C1 segment of cervical spinal cord (tissue), 14 donors: ENCODE data around the gene SLC17A3.

Experiments
- DNase-seq, 14 donors: peaks; one replicate each; lab custom pipeline; 2025; lab: John Stamatoyannopoulos, UW

Gene SLC17A3

DNA sequence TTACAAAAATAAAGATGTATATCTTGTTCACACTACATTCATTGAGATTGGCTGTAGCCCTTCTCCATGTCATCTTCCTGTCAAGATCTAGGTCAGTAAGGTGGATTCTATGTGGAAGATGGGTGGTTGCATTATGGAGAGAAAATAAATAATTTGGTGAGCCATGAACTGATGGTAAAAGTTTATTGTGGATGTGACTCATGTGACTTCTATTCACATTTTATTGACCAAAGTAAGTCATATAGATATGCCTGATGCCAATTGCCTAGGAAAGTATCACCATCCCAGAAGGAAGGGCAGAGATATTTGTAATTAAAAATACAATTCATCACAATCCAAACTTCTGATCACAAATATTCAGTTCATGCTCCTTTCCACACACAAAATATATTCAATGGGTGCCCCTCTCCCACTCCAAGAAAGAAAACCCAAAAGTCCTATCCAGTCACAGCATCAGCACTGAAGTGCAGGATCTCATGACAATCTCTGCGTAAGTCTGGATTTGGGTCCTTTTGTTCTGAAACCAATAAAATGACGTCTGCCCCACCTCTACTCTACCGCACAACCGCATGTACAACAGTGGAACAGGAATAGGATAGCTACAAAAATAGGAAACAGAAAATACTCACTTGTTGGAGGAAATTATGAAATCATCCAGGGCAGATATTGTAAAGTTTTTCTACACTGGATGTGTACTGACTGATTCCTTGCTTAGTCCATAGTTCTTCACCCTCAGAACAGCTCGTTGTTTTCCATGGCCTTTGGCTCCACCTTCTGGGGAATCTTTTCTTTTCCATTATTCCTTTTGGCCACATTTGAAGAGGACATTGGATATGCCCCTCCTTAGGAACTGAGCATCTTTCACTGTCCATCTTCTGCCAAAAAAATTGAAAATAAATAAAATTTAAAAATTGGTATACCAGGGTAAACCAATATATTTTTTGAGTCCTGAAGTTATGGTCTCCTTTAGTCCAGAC, 16.1 kb upstream of the SLC17A3 start:
- DNase-seq, result peak in 3 of 14 donors; percentile 0 to 21 (median 13)

GRCh38 chr6:25888626-25889025, 14.6 kb upstream of the SLC17A3 start:
- DNase-seq, result no peak

GRCh38 chr6:25886066-25886465, 12.0 kb upstream of the SLC17A3 start:
- DNase-seq, result no peak

- DNase-seq, result no peak
These were observed 9.9 kb upstream of the SLC17A3 start for GRCh38 chr6:25883991-25884390.

DNA sequence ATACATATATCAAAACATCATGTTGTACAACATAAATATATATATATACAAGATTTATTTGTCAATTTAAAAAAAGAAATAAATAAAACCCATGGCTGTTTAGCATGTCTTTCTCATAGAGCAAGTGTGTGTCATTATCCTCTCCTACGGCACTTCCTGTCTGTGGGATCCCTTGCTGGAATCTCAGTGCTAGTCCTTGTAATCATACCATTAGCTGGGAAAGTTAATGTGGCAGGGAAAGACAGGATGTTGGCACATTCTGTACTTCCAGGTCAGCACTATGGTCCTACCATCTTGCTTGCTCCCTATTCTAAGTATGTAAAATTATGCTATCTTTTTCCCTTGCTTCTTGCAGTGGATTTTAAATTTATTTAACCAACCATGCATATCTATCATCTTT, 9.5 kb upstream of the SLC17A3 start:
- no peak for DNase-seq

- DNase-seq, result peak in 1 of 14 donors; percentile 1
These were observed 8.0 kb upstream of the SLC17A3 start for GRCh38 chr6:25882051-25882496.

GRCh38 chr6:25880601-25881000, 6.6 kb upstream of the SLC17A3 start:
- DNase-seq, result no peak

- DNase-seq, result no peak
These were observed 4.8 kb upstream of the SLC17A3 start for GRCh38 chr6:25878721-25879322.

DNA sequence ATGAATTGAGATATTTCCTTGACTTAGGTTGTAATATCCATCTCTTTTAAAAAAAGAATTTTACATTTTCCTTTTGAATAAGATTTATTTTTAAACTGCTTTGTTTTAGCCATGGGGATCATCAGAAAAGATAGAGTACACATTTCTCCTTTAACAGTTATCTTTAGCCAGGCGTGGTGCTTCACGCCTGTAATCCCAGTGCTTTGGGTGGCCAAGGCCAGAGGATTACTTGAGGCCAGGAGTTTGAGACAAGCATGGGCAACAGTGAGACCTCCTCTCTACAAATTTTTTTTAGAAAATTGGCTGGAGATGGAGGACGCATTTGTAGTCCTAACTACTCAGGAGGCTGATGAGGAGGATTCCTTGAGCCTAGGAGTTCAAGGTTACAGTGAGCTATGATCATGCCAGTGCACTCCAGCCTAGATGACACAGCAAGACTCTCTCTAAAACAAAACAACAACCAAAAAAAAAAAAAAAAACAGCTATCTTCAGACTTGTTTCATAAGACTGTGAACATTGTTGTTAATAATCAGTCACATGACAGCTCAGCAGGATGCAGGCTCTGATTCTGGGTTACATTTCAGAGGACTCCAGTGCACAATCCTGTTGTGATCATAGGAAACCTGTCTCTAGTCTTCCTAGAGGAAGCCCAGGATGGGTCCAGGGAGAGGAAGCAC, 2.0 kb upstream of the SLC17A3 start:
- DNase-seq, result no peak

- DNase-seq, result no peak
These were observed 1.5 kb upstream of the SLC17A3 start for GRCh38 chr6:25875563-25875905.

- DNase-seq, result no peak
These were observed 949 bp upstream of the SLC17A3 start for GRCh38 chr6:25874822-25875562.

DNA sequence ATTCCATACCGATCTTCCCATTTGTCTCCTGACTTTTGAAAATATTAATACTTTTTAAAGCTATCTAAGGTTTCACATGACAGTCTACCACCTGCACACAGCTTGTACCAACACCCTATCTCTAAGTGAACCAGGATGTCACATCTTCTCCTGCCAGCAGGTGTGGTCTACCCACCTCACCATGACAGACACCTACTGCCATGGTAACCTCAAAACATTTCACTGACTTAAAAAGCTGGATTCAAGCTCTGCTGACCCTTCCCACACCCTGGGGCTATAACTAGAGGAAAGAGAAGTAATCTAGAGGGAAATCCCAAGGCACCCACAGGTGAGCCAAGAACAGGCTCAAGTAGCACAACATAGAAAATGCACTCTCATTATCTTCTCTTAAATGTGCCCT, 1.2 kb downstream of the SLC17A3 start:
- no peak for DNase-seq

DNA sequence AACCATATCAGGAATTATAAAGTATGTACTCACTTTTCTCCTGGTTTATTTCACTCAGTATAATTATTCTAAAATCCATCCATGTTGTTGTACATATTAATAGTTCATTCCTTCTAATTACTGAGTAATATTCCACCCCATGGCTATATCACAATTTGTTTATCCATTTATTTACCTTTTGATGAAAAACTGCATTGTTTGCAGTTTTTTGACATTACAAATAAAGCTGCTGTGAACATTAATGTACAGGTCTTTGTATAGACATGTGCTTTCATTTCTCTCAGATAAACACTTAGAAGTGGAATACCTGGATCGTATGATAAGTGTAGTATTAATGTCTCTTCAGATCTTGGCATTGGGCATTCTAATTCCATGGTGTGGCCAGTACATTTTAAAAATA, 4.2 kb downstream of the SLC17A3 start:
- no peak for DNase-seq

DNA sequence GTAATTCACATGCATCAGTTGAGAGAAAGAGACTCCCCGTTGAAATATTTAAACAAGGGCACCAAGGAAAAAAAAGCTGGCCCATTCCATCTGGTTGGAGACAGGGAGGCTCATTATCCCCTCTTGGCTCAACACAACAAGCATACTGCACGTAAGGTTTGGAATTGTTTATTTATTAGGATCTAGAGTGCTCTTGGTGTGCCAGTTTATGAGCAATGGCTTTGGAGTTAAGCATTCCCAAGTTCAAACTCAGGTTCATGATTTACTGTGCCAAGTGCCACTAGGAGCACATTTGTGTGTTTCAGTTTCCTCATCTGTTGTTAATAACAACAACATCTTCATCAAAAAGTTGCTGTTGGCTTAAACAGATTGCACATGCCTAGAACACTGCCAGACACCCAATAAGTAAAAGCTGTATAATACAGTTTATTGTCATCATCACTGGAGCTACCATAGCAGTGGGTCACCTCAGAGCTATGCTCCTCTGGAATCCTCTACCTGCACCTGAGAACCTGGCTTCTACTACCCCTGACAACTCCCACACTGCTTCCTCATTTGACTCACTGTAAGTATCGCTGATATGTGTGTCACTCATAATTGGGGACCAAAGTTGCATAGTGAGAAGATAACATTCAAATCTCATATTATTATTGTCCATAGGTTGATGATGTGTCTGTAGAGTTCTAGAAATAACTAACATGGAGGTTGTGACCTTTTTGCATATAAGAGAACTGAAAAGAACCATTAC, 5.4 kb downstream of the SLC17A3 start:
- no peak for DNase-seq

GRCh38 chr6:25866011-25866410, 8.0 kb downstream of the SLC17A3 start:
- no peak for DNase-seq

- DNase-seq, result no peak
These were observed 10.7 kb downstream of the SLC17A3 start for GRCh38 chr6:25863360-25863759.

DNA sequence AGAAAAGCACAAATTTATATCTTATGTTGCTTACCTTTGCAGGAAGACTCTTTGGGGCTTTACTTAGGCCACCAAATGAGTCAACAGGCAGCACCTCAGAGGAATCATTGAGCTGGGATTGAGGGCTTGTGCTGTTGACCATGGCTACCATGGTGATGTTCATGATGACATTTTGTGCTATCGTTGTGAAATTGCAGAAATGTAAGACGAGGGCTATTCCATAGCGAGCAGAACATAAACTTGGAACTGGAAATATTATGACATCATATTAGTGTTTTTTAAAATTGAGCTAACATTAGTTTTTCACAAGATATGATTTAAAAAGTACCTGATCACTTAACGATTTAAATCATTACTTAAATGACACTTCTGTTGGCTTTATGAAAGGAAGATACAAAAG, 11.8 kb downstream of the SLC17A3 start:
- DNase-seq, result no peak

- no peak for DNase-seq
These were observed 21.3 kb downstream of the SLC17A3 start for GRCh38 chr6:25852756-25853155.

DNA sequence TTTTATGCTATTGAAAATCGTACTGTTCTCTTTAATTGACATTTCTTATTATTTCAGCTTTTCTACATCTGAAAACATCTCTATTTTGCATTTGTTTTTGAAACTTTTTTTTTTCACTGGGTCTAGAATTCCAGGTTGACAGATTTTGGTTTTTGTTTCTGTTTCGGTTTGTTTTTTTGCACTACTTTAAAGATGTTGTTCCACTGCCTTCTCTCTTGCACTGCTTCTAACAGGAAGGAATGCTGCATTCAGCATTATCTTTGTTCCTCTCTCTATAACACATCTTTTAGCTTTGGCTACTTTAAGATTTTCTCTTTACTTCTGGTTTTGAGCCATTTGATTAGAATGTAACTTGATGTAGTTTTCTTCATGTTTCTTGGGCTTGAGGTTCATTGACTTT, 22.1 kb downstream of the SLC17A3 start:
- DNase-seq, result no peak

DNA sequence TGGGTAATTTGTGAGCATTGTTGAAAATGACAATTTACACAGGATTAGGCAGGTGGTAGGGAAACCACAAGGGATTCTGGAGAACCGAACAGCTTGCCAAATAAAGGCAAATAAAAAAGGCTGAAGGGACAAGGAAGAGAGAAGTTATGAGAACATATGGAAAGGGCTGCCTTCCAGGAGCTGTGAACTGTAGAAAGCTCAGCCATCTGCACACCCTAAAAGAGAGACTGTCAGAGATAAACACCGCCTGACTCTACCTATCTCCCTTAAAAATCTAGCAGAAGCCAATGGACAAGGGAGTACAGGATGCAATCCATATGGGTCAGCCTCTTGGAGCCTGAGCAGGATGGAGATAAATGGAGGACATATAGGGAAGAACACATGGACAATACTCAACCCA, 29.5 kb downstream of the SLC17A3 start:
- DNase-seq, result peak in 1 of 14 donors; percentile 17

DNA sequence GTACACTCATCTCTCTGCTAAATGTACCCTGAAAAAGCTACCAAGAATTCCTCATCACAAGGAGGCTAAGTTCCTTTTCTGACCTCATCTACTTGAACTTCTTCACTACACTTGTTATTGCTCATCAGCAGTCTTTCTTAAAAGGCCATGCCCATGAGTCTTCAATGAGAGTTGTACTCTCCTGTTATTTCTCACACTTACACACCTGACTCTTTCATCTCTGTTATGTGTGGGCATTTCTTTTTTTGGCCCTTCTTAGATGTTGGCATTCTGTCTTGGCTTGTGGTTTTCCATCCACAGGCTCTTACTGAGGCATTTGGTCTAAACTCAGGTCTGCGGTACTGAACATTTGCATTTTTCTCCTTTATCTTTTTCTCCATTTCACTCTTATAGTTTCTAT, 31.5 kb downstream of the SLC17A3 start:
- no peak for DNase-seq
